Activated CD4-positive, alpha-beta T cell treated with anti-CD3 and anti-CD28 coated beads, Interleukin-2, amount 50 U/mL, for 16 hours (primary cell): ENCODE results near the gene NR2F2.
A peak's percentile ranks its signal among the peaks of the same experiment; 100 is the strongest.

Experiments used
- DNase-seq: peaks from one replicate; pipeline ENCODE4 v3.0.0-alpha.2; 2020

NR2F2 gene

DNA sequence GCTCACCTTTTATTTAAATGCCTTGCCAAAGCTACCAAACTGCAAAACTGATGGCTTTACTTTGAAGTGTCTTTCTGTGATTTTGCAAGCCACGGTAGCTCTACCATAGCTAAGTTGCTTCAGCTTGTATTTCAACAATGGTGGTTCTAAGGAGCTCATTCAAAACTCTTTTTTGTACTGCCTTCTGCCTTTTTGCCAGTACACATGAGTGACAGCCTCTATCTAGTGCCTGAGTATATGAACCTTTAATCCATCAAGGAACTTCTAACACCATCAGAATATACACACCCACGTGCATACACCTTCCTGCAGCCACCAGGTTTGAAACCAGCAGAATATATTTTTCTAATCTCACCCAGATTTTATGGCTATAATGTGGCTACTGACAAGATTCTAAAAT is 10.4 kb upstream of the NR2F2 start:
- DNase-seq, result no peak

DNA sequence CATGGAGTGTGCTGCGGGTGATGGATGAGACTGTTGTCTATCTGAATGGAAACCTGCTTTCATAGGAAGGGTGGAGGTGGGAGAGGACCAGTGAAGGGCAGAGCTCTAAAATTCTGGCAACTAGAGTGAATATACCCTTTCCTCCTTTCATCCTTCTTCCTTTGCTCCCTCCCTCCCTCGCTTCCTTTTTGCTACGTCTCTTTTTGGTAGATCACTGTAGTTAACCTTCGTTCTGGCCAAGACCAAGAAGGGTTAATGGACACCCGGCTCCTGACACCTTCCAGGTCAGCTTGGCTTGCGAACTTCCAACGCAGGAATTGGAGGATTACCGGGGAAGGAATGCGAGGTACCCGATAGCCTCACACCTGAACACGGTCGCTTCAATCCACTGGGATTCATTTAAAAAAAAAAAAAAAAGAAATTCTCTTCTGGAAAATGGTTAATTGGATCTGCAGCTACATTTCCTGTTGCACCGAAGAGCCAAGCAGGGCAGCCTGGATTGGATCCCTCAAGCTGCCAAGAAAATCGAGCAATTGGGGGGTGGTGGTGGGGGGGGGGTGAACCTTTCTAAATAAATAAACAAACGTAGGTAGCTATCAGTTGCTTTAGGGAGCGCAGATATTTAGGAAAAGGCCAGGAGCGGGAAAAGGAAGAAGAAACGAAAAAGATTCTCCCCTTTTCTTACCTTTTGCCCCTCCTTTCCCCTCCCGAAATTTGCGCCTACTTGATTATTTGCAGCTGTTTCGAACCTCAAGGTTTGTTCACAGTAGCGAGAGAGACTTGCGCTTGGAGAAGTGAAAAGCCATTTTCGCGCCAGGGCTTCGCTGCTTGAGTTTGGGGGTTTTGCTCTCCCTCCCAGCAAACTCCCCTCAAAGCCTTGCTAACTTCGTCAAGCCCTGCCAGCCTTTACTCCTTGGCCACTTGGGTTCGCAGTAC is 9.5 kb upstream of the NR2F2 start:
- no peak for DNase-seq

DNA sequence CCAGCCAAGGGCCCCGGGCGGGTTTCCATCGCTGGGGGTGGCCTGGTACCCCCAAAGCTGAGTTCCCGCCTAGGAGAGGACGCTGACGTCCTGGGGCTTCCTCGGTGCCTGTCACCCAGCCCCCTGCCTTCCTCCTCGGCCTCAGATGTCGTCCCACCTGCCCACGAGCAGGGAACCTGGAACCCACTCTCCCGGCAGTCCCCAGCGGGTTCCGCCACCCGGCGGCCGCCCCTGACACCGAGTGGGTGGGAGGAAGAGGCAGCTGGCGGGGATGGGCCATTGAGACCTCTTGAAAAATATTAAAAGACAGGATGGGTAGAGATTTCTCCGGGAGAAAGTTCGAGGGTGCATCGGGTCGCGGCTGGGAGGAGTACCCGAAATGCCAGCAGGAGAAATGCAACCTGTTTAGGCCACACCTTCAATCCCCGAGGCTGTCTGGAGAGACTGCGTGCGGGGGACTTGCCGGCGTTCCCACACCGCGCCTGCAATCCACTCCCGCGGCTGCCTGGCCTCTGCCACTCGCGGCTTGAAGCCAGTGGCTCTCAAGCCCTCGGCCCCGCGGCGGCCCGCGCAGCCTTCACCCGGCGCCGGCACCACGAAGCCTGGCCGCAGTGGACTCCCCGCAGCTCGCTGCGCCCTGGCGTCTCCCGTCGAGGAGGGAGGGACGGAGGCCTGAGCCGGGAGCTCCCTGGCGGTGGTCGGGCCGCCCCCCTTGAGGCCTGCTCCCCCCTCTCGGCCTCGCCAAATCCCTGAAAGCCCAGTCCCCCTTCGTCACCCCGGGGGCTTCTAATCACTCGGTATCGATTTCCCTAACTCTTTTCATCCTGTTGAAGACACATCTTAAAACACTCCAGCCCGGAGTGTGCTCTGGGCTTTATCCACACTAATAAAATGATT is 8.6 kb upstream of the NR2F2 start:
- DNase-seq, result no peak

DNA sequence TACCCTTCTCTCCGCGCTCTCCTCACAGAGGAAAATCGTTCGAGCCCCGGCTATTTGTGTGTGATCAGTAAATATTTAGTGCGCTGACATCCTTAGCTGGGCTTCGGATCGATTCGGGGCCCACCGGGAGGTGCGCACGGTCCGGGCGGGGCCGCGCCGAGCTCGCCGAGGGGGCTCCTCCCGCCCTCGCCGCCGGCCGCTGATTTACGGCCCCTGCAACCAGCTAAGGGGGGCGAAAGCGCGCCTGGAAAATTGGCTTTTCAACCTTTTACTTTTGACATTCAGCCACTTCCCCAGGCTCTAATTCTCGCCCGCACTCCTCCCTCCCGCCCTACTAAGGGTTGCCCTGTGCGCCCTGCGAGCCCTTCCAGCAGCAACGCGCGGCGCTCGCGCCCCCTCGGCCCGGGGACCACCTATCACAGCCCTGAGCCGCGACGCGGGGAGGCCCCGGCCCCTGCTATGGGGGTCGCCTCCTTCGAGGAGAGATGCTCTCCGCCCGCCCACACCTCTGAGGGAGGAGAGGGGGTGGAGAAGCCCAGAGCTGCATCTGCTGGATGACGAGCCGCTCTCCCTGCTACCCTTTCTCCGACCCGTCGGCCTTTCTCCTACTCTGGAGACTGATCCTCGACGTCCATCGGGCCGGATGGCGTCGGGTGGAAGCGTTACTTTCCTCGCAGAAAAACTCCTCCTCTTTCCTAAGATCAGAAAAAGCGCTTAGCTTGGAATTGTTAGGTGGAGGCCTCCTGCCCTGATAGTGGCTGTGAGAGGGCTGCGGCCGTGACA is 7.8 kb upstream of the NR2F2 start:
- DNase-seq, result no peak

DNA sequence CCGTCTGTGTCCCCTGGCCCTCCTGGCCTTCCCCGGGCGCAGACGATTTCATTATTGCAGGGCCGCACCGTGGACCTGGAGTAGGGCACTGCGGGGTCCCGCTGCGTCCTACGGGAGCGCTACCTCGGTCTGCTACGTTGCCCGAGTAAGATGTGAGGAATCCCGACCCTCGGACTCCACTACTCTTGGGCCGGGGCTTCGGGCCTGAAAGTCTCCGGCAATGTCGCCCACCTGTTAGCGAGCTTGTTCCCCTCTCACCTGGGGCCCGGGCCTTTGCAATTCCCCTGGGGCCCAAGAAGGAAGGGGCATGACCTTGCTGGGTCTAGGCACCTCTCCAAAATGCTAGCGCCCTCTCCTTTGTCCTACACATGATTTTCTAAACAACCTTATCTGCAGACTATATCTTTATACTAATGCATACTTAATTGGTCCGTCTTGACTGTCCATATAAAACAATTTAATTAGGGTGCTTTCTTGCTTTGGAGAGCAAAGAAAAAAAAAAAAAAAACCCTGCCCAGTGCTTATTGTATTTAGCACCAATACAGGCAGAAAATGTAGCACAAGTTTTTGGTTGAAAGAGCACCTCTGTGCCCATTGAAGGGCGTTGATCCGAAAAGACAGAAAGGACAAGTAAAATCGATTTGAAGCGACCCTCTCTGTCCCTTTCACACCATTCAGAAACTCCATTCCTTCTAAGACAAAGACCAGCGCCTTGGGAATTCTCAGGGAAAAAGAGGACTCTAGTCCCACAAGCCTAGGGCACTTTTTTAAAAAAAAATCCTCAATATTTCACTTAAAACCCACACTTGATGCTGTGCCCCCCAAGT is 7.0 kb upstream of the NR2F2 start:
- no peak for DNase-seq

DNA sequence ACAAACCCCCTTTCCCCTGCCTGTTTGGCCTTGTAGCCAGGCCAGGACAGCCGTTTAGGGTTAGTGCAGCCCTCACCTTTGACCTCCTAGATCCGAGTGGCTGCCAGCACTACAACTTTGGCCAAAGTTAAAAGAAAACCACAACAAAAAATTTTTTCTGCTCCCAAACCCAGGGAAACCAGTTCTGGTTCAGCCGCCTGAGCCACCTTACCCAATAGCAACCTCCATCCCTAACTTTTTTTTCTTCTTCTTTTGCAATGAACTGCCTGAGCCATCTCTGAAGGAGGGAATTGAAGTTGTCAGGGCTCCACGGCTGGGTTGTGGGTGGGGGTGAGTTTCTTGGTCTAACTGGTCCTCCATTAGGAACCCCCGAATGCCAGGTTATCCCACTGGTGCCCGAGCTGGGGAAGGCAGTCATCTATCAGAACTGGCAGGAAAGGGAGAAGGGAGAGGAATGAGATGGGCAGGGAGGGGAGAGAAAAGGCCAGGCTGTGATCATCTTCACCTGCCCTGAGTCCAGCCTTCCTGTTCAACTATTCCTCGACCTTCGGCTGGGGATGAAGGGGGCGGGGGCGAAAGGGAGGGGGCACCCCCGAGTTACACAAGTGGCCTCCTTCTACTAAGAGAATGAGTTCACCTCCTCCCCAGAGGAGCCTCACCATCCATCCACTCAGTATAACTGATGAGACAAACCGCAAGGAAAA is 6.2 kb upstream of the NR2F2 start:
- no peak for DNase-seq

DNA sequence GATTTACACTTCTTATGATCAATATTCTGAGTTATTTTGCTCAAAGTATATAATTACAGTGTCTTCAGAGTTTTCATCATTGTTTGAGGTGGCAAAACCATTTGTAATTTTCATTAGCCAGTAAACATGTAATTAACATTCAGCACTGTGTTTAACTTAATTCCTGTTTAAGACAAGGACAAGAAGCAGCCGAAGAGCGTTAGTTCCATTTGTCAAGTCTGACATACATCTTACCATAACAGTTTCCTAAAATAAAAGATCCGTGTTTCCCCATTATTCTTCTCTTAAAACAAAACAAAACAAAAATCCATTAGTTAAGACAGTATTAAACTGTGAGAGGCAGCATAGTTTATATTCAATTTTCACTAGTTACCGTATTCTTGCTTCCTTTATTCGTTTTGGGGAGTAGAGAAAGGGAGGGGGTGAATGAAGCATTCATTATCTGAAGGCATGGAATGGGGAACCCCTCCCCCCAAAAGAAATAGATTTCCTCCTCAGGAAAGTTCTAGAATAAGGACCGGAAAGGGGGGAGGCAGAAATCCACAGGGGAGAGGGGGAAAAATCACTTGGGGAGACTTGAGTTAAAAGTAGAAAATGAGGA is 5.5 kb upstream of the NR2F2 start:
- no peak for DNase-seq

DNA sequence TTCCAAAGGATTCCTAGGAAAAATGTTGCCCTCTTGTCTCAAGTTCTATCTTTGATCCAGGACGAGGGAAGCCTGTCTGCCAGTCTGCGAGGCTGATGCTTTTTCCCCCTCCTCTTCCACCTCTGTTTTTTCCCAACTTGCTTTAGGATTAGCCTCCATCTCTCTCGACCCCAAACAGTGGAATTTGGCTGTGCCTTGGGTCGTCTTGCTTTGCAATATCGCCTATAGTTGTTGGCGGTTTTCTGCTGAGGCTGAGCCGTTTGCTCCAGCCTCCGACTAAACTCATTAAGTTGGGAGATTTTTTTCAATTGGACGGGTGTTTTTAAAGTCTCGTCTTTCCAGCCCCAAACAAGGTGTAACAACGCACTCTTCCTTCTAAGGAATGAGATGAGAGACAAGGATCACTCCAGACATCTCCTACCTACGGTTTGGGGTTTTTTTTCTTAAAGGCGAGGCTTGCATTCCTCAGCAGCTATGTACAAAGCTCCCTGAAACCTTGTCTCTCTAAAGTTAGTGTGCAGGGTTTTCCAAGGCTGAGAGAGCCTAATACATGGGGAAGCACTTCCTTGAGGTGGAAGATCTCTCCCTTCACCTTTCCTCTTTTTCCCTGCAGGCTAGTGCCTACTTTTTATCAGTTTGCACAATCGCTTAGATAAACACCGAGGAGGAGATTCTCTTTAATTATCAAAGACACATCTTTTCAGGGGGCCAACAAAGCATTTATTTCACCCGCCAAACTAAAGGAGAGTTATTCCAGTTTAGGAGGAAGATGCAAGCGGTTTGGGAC is 4.8 kb upstream of the NR2F2 start:
- DNase-seq, result no peak

DNA sequence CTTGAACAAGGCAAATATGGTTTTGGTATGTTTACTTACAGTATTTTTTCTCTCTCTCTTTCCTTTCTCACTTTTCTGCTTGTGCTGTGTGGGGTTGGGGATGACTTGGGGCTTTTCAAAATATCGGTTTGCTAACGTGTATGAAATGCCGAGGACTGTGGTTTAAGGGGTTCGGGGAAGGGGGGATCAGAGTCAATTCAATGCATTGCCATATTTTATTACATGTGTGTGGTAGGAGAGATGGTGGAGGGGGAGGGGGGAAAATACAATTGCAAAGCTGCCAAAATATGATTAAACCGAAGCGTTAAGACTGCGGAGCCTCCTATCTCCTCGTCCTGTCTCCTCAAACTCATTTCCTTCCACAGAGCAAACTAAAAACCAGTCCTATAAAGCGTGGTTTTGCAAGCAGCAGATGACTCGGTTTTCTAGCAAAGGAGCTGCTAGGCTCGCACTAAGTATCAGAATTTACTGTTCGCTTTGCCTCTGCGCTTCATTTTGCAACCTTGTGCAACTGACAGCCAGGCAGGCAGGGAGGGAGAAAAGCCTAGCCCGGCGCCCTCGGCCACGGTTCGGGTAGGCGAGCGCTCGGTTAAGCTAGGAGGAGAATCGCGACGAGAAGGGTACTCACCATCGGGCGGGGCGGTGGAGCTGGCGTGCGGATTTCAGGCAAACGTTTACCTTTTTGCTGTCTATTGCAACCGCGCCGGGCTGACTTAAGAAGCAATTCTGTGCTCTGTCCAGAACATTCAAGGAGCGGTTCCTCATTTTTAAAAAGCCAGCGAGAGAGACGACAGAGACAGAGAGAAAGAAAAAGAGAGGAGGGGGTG is 4.0 kb upstream of the NR2F2 start:
- DNase-seq, result no peak

DNA sequence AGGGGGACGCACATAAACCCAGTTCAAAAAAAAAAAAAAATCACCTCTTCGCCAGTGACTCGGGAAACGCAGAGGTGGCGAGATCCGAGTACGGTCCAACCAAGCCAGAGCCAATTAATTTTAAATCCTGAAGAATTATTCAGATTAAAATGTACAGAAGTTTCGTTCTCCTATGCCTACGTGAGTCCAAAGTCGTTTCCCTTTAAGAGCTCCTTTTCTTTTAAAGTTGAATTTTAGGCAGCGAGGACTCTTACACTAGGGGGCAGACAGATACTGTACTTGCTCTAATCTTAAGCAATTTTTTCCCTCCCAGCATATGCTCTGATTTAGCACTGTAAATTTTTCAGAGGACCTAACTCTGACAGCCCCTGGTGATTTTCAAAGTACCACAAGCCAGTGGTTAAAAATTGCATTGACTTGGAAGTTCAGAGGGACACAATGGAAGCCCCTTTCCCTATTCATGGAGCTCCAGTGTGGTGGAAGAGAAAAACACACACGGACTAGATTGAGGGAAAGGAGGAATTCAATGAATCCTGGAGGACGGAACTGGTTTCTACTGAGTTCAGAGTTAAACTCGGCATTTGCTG is 3.3 kb upstream of the NR2F2 start:
- peak; percentile 30 for DNase-seq

DNA sequence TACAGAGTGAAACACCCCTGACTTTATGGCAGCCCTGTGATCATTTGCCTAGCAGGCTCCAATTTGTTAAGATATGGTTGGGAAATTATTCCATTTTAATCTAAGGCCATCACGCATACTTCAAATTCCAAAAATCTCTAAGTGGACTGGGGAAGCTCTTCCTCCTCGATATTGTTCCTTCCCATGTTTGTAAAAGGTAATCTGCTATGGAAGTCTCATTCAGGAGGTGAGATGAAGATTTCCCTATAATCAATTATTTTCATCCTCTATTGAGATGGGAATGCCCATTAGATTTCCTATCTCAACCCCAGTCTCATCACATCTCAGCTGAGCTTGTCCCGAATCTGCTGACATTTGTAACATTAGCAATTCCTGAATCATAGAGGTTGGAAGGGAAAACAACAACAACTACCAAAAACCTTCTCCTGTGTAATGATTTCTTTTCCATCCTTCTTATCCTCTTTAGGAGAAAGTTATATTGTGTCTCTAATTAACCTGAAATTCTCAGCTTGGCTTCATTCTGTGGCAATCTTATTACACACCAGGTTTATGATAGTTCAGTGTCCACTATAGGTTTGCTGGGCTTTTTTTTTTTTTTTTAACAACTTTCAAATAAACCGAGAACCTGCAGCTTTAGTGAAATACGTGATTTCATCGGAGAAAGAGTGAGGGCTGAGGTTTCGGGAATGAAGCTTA is 2.2 kb upstream of the NR2F2 start:
- no peak for DNase-seq

DNA sequence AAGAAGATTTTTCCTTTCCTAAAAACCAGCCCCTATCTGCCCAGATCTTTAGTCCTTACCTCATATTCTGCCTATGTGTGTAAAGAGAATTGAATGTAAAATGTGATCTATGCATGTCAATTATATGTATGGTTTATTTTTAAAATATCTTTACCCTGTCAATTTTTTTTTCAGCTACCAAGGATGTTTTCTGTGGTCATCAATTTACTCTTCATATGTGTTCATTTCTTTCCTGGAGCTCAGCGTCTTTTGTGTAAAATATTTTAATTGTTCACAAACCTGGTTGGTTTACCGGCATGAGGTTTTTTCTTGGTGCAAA is 1.7 kb upstream of the NR2F2 start:
- DNase-seq, result no peak

DNA sequence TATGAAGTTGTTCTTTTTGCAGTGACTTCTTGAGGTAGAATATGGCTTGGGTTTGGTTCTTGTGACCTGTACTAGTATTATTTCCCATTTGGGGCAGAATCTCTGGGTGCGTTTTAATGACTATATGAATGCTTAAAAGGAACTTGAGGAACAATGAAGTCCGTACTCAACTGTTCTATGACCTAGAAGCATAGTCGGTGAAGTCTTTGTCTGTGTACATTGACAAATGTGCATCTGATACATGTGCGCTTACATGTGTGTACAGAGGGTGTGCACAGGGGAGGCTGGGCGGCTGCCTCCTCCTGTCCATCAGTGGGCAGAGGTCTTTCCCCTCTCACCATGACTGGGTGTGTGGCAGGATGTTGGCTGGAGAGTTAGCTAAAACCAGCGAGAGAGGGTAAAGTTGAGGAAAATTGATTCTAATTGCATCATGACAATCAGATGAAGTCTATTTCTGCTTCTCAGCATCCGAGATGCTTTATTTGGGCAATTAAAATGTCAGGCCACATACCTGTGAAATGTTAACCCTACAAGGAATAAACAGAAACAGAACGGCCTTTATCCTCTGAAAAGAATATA is 1.0 kb upstream of the NR2F2 start:
- DNase-seq, result no peak

DNA sequence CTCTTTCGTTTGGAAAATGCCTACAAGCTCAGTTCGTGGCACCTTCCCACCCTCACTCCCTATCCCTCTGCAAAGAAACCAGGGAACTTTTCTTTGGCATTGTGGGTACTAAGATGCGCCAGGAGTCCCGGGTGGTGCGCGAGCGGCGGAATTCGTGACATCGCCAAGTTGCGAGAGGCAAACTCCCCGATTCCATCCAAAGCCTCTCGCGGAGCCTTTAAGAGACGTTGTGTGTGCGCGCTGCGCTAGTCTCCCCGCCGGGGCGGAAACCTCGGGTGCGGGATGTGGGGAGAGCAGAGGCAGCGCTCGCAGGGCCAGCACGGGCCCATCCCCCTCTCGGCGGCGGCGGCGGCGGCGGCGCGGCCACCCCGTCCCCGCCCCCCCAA is 443 bp upstream of the NR2F2 start:
- peak; percentile 14 for DNase-seq

DNA sequence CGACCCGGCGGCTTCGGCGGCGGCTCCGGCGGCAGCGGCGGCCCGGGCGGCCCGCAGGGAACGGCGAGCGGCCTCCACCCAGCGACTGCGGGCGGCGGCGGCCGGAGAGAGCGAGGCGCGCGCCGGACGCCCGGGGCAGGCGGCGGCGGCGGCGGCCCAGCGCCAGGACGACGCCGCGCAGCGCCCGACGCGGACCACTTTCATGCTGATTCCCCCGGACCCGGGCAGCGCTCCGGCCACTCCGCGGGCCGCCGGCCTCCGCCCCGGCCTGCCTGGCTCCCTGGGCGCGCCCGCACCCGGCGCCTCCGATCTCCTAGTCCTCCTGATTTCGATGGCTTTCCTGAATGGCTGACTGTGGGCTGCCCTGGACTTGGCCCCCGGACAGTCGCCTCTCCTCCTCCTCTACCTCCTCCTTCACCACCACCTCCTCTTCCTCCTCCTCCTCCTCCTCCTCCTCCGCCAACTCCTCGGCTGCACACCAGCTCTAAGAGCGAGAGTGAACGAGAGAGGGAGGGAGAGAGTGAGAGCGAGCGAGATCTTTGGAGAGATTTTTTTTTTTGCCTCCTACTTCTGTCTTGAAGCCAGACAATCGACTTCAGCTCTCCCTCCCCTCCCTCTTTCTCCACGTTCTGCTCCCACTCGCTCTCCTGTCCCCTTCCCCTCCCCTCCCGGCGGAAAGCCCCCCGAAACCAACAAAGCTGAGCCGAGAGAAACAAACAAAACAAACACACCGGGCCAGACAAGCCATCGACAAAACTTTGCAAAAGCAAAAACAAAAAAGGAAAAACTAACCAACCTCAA is 844 bp downstream of the NR2F2 start:
- DNase-seq, result no peak

DNA sequence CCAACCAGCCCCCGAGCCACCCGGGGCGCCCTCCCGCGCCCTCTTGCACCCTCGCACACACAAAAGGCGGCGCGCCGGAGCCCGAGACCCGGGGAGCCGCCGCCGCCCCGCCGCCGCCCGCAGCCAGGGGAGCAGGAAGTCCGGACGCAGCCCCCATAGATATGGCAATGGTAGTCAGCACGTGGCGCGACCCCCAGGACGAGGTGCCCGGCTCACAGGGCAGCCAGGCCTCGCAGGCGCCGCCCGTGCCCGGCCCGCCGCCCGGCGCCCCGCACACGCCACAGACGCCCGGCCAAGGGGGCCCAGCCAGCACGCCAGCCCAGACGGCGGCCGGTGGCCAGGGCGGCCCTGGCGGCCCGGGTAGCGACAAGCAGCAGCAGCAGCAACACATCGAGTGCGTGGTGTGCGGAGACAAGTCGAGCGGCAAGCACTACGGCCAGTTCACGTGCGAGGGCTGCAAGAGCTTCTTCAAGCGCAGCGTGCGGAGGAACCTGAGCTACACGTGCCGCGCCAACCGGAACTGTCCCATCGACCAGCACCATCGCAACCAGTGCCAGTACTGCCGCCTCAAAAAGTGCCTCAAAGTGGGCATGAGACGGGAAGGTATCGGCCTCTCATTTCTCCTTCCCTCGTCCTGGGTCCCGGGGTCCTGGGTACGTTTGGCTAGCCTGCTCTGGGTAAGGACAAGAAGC is 1.6 kb downstream of the NR2F2 start:
- no peak for DNase-seq
